Activated T-helper 2 cell treated with anti-CD3 and anti-CD28 coated beads, Interferon-gamma antibody, Interleukin-2, Interleukin-4, amounts not matched to agents 10 μg/mL and 5 μg/mL and 100 μg/mL, durations not matched to agents 14 hours and 24 hours and 36 hours (primary cell): ENCODE measurements around the gene TRERF1. TPM values are rescaled to one million over a fixed set of nuclear protein-coding genes. Genes with fewer than 3 reads are reported as not detected.
A peak's percentile ranks its signal among the peaks of the same experiment; 100 is the strongest.

Source experiments
- DNase-seq: peaks from one replicate; pipeline ENCODE4 v3.0.0; 2021; ENCODE audit warnings: low spot score
- H3K27ac Mint-ChIP-seq: one replicate; pipeline ENCODE4 v1.8.0; 2021; ENCODE audit warnings: mixed read lengths
- H3K27me3 Mint-ChIP-seq: one replicate; pipeline ENCODE4 v1.8.0; 2021; ENCODE audit warnings: low read depth, mixed read lengths
- H3K36me3 Mint-ChIP-seq: one replicate; pipeline ENCODE4 v1.8.0; 2021; ENCODE audit warnings: low read depth, mixed read lengths
- H3K4me1 Mint-ChIP-seq: one replicate; pipeline ENCODE4 v1.8.0; 2021; ENCODE audit warnings: low read depth, mixed read lengths
- H3K4me3 Mint-ChIP-seq: one replicate; pipeline ENCODE4 v1.8.0; 2021; ENCODE audit warnings: low read depth, mild to moderate bottlenecking, moderate library complexity, mixed read lengths
- H3K9me3 Mint-ChIP-seq: one replicate; pipeline ENCODE4 v1.8.0; 2021; ENCODE audit warnings: mixed read lengths
- intact Hi-C: fragments of 100-400 bp; cut with micrococcal nuclease; formaldehyde crosslinking; loops from one replicate; pipeline ENCODE4 v1.15.1; 2023
- total RNA-seq: library from RNA; stranded (reverse); gene quantifications from 2 replicates; pipeline ENCODE4 v1.2.3, GENCODE V29; 2022

Gene TRERF1
- total RNA-seq, 1 donor from 2014 or later: 19.6 TPM

GRCh38 chr6:42462474-42462972 lies 10.8 kb upstream of the TRERF1 start:
- Mint-ChIP-seq H3K4me3 (no peak overlapping the region), H3K4me1 (peaks cover 8% of the 10 kb centered on the region), H3K27ac (no peak overlapping the region), H3K27me3 (peaks cover 8% of the 10 kb centered on the region), H3K9me3 (no peaks in the 10 kb centered on the region), H3K36me3 (no peaks in the 10 kb centered on the region)
- intact Hi-C loops: no loop called here
- DNase-seq: no peak

GRCh38 chr6:42460883-42461282 lies 9.2 kb upstream of the TRERF1 start:
- Mint-ChIP-seq H3K36me3 (no peaks in the 10 kb centered on the region), H3K27ac (no peak overlapping the region), H3K9me3 (no peaks in the 10 kb centered on the region), H3K27me3 (peaks cover 8% of the 10 kb centered on the region), H3K4me1 (peaks cover 8% of the 10 kb centered on the region), H3K4me3 (no peak overlapping the region)
- intact Hi-C loops: no loop called here
- no peak for DNase-seq

- Mint-ChIP-seq H3K9me3 (no peaks in the 10 kb centered on the region), H3K27ac (no peak overlapping the region), H3K27me3 (peaks cover 2% of the 10 kb centered on the region), H3K4me1 (peaks cover 8% of the 10 kb centered on the region), H3K4me3 (no peak overlapping the region), H3K36me3 (no peaks in the 10 kb centered on the region)
- no peak for DNase-seq
- intact Hi-C loops: no loop called here
These were observed 8.2 kb upstream of the TRERF1 start for GRCh38 chr6:42459888-42460287.

- peaks cover 5% of the 10 kb centered on the region for H3K36me3 Mint-ChIP-seq
- H3K4me1 Mint-ChIP-seq: peaks cover 28% of the 10 kb centered on the region
- H3K4me3 Mint-ChIP-seq: peak overlapping the region; percentile 98
- no peak for DNase-seq
- no peak overlapping the region for H3K27ac Mint-ChIP-seq
- peaks cover 5% of the 10 kb centered on the region for H3K27me3 Mint-ChIP-seq
- H3K9me3 Mint-ChIP-seq: no peaks in the 10 kb centered on the region
- intact Hi-C loops: loop anchor here (5.0 kb wide), 2 partner anchors 93 to 438 kb away; a partner anchor contains a TSS
These were observed 2.7 kb upstream of the TRERF1 start for GRCh38 chr6:42454428-42454791.

GRCh38 chr6:42453654-42454427 lies 2.1 kb upstream of the TRERF1 start:
- DNase-seq: no peak
- Mint-ChIP-seq H3K27me3 (peaks cover 5% of the 10 kb centered on the region), H3K27ac (peak overlapping the region; percentile 40), H3K4me3 (peak overlapping the region; percentile 98), H3K36me3 (peaks cover 11% of the 10 kb centered on the region), H3K9me3 (no peaks in the 10 kb centered on the region), H3K4me1 (peaks cover 32% of the 10 kb centered on the region)
- intact Hi-C loops: loop anchor here (5.0 kb wide), 2 partner anchors 93 to 438 kb away; a partner anchor contains a TSS

GRCh38 chr6:42453031-42453653 lies 1.4 kb upstream of the TRERF1 start:
- peaks cover 34% of the 10 kb centered on the region for H3K4me1 Mint-ChIP-seq
- no peaks in the 10 kb centered on the region for H3K9me3 Mint-ChIP-seq
- H3K27me3 Mint-ChIP-seq: peaks cover 5% of the 10 kb centered on the region
- intact Hi-C loops: loop anchor here (5.0 kb wide), 2 partner anchors 94 to 439 kb away; a partner anchor contains a TSS
- H3K36me3 Mint-ChIP-seq: peaks cover 18% of the 10 kb centered on the region
- H3K27ac Mint-ChIP-seq: no peak overlapping the region
- peak; percentile 80 for DNase-seq
- H3K4me3 Mint-ChIP-seq: peak overlapping the region; percentile 98

GRCh38 chr6:42452171-42453030 lies 675 bp upstream of the TRERF1 start:
- peaks cover 25% of the 10 kb centered on the region for H3K36me3 Mint-ChIP-seq
- peak overlapping the region; percentile 98 for H3K4me3 Mint-ChIP-seq
- H3K9me3 Mint-ChIP-seq: no peaks in the 10 kb centered on the region
- peak overlapping the region; percentile 94 for H3K27ac Mint-ChIP-seq
- DNase-seq: peak; percentile 54
- intact Hi-C loops: loop anchor here (5.0 kb wide), 2 partner anchors 95 to 440 kb away; a partner anchor contains a TSS
- H3K27me3 Mint-ChIP-seq: peaks cover 5% of the 10 kb centered on the region
- H3K4me1 Mint-ChIP-seq: peaks cover 38% of the 10 kb centered on the region

- H3K27ac Mint-ChIP-seq: peak overlapping the region; percentile 94
- DNase-seq: no peak
- H3K27me3 Mint-ChIP-seq: peaks cover 5% of the 10 kb centered on the region
- H3K4me3 Mint-ChIP-seq: peak overlapping the region; percentile 98
- peaks cover 44% of the 10 kb centered on the region for H3K4me1 Mint-ChIP-seq
- H3K9me3 Mint-ChIP-seq: no peaks in the 10 kb centered on the region
- H3K36me3 Mint-ChIP-seq: peaks cover 33% of the 10 kb centered on the region
- intact Hi-C loops: loop anchor here (1.0 to 5.0 kb wide), 6 partner anchors 22 to 442 kb away; a partner anchor contains a TSS
These were observed 1.0 kb downstream of the TRERF1 start for GRCh38 chr6:42450477-42451332.

- peaks cover 5% of the 10 kb centered on the region for H3K27me3 Mint-ChIP-seq
- peak overlapping the region; percentile 98 for H3K4me3 Mint-ChIP-seq
- DNase-seq: no peak
- H3K4me1 Mint-ChIP-seq: peaks cover 49% of the 10 kb centered on the region
- intact Hi-C loops: loop anchor here (1.0 to 5.0 kb wide), 4 partner anchors 71 to 442 kb away; a partner anchor contains a TSS
- peaks cover 39% of the 10 kb centered on the region for H3K36me3 Mint-ChIP-seq
- H3K9me3 Mint-ChIP-seq: no peaks in the 10 kb centered on the region
- H3K27ac Mint-ChIP-seq: peak overlapping the region; percentile 94
These were observed 1.7 kb downstream of the TRERF1 start for GRCh38 chr6:42449917-42450476.

GRCh38 chr6:42448927-42449659 lies 2.6 kb downstream of the TRERF1 start:
- Mint-ChIP-seq H3K4me3 (peak overlapping the region; percentile 98), H3K27ac (peak overlapping the region; percentile 25), H3K36me3 (peaks cover 46% of the 10 kb centered on the region), H3K4me1 (peaks cover 55% of the 10 kb centered on the region), H3K9me3 (no peaks in the 10 kb centered on the region), H3K27me3 (peaks cover 2% of the 10 kb centered on the region)
- DNase-seq: no peak
- intact Hi-C loops: no loop called here

GRCh38 chr6:42448391-42448790 lies 3.3 kb downstream of the TRERF1 start:
- Mint-ChIP-seq H3K4me3 (peak overlapping the region; percentile 98), H3K27me3 (no peaks in the 10 kb centered on the region), H3K27ac (no peak overlapping the region), H3K4me1 (peaks cover 51% of the 10 kb centered on the region), H3K9me3 (no peaks in the 10 kb centered on the region), H3K36me3 (peaks cover 48% of the 10 kb centered on the region)
- DNase-seq: no peak
- intact Hi-C loops: no loop called here
